Gastrocnemius medialis (tissue), 4 donors: ENCODE measurements around the gene BTAF1.

Experiments used
- CTCF ChIP-seq, 5 experiments: fragments of 450-650 bp in 3 of 5; fragments of 200-600 bp in 2 of 5; sonication (generic) in 2 of 5; IDR thresholded peaks in 4 of 5; conservative IDR thresholded peaks in 1 of 5; 1 replicate in 4 of 5; 2 replicates in 1 of 5; pipeline ENCODE4 v1.5.1; 2016 to 2019; ENCODE audit warnings: antibody characterized with exemption in 5 of 5, mild to moderate bottlenecking in 3 of 5, moderate library complexity in 3 of 5
- POLR2A ChIP-seq, 2 donors: fragments of 450-650 bp; IDR thresholded peaks; one replicate each; pipeline ENCODE4 v1.6.1; 2017; ENCODE audit warnings: antibody characterized with exemption in 2 of 2, mild to moderate bottlenecking in 2 of 2, moderate library complexity in 2 of 2

GRCh38 chr10:91887272-91888076, 36.1 kb upstream of the BTAF1 start:
- TF ChIP-seq CTCF (IDR thresholded peaks at IDR 0.05 in 4 of 5, conservative IDR thresholded peaks at IDR 0.05 in 1 of 5) = no peak
- TF ChIP-seq POLR2A (IDR thresholded peaks at IDR 0.05) = no peak
